Measurements from ENCODE around the gene PGAM5.
A peak's percentile ranks its signal among the peaks of the same experiment; 100 is the strongest.

Gene PGAM5

DNA sequence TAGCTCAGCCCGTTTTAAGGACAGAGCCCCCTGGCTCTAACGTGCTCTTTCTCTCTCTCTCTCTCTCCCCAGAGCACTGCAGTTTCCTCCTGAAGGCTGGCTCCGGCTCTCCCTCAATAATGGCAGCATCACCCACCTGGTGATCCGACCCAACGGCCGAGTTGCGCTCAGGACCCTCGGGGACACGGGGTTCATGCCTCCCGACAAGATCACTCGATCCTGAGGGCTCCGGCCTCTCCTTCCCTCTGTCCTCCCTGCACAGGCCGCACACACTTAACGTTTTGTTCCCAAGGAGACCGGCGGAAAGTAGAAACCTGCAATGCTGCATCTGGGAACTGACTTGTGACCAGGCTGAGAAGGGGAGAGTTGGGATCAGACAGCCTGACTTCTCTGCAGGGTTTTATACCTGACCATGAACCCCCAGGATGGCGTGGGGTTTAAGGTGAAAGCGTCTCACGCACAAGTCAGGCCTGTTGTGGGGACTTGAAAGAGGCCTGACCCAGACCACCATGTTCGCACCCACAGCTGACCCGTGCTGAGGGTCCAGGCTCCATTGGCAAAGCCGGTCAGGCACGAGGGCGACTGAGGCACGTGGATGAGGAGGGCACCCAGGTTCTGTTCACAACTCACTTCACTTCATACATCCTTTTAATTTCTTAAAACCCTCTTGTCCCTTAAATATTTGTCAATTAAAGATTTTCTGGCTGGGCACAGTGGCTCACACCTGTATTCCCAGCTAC lies 10.1 kb downstream of the PGAM5 start:
- no peak overlapping the region for H3K4me3 Mint-ChIP-seq
- DNase-seq (ENCODE audit: low spot score in 2 of 2) (no peak), ATAC-seq (ENCODE audit: low read depth) (no peak)
- peaks cover 24% of the 10 kb centered on the region for H3K36me3 Mint-ChIP-seq
- H3K27me3 Mint-ChIP-seq, result no peaks in the 10 kb centered on the region
- H3K4me1 Mint-ChIP-seq, result peaks cover 2% of the 10 kb centered on the region
- H3K9me3 Mint-ChIP-seq, result no peaks in the 10 kb centered on the region
- H3K27ac Mint-ChIP-seq, result no peak overlapping the region

DNA sequence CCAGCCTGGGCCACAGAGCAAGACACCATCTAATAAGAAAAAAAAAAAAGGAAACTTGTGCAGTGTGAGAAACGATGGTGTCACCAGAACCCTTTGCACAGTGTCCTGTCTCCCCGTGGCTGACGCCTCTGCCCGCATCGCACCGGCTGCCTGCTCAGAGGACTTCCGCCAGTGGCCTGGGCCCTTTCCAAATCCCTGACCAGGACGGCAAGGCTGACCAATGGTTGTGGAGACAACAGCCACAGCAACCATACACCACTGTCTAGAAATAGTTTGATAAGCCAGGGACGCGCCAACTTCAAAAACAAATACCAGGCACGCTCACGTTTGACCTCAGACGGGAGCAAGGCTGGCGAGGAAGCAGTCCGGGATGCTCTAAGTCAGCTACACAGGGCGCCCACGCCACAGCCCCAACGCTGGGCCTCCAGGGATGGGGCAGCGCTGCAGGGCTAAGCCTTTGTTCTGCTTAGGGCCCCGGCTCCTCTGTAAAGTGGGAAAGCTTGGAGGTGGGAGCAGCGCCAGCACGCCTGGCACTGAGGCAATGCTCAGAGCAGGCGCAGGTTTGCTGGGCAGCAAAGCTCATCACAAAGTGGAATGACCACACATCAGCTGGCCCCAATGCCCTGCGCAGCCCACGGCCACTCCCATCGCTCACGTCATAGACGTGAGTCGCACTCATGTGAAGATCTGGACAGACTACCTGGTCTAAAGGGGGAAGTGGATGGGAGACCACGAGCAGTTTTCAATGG lies 12.5 kb downstream of the PGAM5 start:
- Mint-ChIP-seq H3K27me3 (no peaks in the 10 kb centered on the region), H3K36me3 (peaks cover 21% of the 10 kb centered on the region), H3K9me3 (no peaks in the 10 kb centered on the region), H3K4me1 (peaks cover 2% of the 10 kb centered on the region), H3K4me3 (no peak overlapping the region), H3K27ac (no peak overlapping the region)
- ATAC-seq (ENCODE audit: low read depth) (no peak), DNase-seq (ENCODE audit: low spot score in 2 of 2) (no peak)

DNA sequence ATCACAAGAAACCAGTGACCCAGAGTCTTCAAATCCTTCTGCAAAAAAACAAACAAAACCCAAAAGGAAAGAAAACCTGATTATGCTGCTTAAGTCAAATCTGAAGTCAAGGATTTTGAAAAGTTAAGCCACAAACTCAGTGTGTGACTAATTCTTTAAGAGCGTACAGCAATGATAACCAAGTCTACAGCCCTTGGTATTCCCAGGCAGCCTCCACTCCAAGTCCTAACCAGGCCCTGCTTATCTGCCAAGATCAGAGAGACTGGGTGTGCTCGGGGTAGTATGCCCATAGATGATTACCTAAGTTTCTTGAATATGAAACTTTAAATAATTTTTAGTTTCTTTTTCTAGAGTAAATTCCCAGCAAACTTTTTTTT lies 13.1 kb downstream of the PGAM5 start:
- H3K4me3 Mint-ChIP-seq, result no peak overlapping the region
- DNase-seq (ENCODE audit: low spot score in 2 of 2), result no peak
- H3K27ac Mint-ChIP-seq, result no peak overlapping the region
- peaks cover 19% of the 10 kb centered on the region for H3K36me3 Mint-ChIP-seq
- no peaks in the 10 kb centered on the region for H3K27me3 Mint-ChIP-seq
- no peaks in the 10 kb centered on the region for H3K9me3 Mint-ChIP-seq
- ATAC-seq (ENCODE audit: low read depth), result no peak
- peaks cover 2% of the 10 kb centered on the region for H3K4me1 Mint-ChIP-seq

DNA sequence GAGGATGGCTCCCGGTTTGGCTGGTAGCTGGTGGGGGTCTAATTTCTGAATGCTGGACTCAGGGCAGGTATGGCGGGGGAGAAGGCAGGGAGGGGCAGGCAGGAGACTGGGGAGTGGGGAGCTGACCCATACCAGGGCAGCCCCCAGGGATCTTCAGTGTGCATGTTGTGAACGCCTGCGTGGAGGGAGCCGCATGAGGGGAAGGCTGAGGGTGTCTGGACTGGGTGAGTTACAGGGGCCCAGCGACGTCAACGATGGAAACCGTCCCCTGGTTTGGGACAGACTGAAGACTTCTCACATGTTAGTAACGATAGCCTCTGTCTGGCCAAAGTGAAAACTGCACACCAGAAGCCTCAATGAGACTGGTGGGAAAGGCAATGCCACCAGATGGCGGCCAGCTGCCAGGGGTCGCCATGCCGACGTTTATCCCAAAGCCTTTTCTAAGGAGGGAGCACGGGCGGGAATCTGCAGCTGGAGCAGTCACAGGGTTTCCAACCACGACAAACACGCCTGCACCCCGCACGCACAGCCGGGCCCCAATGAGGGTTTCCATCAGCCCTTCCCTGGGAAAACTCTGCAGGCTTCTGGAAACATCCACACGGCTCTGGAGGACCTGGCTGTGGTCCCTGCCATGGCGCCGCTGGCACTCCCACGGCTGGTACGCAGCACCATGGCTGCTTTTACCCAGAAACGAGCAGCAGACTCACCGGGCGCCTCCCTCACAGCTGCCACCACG lies 14.0 kb downstream of the PGAM5 start:
- Mint-ChIP-seq H3K9me3 (no peaks in the 10 kb centered on the region), H3K27ac (no peak overlapping the region), H3K36me3 (peaks cover 17% of the 10 kb centered on the region), H3K27me3 (no peaks in the 10 kb centered on the region), H3K4me1 (peaks cover 2% of the 10 kb centered on the region), H3K4me3 (no peak overlapping the region)
- ATAC-seq (ENCODE audit: low read depth), result no peak
- no peak for DNase-seq (ENCODE audit: low spot score in 2 of 2)

DNA sequence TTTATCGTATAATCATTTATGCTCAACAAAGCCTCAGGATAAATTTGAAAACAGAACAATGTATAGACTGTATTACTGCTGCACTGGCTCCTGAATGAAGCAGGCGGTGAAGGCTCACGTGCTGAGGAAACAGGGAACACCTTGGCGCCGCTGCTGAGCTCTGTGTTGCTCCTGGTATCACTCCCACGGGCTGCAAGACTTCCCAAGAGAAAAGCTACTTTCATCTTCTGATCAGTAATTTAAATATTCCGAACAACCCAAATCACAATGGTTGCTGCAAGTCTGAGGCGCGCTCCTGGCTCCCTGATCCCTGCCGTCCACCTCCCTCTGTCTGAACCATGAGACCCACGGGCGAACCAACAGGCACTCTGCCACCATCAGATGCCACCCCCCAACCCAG lies 15.7 kb downstream of the PGAM5 start:
- Mint-ChIP-seq H3K4me1 (peaks cover 2% of the 10 kb centered on the region), H3K36me3 (peaks cover 20% of the 10 kb centered on the region), H3K9me3 (no peaks in the 10 kb centered on the region), H3K4me3 (no peak overlapping the region), H3K27me3 (no peaks in the 10 kb centered on the region), H3K27ac (no peak overlapping the region)
- ATAC-seq (ENCODE audit: low read depth), result no peak
- DNase-seq (ENCODE audit: low spot score in 2 of 2), result no peak

DNA sequence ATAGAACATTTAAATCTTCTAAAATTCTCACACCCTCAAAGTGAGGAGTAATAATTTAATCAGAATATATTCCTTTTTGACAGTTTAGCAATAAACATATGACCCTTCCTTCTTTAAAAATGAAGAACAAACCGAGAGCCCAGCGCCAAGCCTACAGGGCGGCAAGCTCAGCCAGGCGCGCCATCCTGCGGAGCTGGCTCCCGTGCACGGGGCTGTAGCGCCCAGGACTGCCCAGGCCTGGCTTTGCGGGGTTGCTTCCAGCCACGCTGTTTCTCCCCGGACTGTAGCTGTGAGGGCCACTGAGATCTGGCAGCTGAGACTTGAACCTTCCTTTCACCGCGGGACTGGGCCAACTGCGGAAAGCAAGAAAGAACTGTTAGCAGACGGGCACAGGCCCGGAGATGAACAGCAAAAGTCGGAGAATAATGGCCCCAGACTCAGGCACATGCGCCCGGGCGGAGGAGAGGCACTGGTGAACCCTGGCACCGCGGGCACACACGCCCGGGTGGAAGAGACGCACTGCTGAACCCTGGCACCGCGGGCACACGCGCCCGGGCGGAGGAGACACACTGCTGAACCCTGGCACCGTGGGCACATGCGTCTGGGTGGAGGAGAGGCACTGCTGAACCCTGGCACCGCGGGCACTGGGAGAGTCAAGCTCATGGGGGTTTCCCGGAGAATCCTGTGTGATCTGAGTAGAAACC lies 16.6 kb downstream of the PGAM5 start:
- H3K4me1 Mint-ChIP-seq, result peaks cover 2% of the 10 kb centered on the region
- no peaks in the 10 kb centered on the region for H3K27me3 Mint-ChIP-seq
- H3K36me3 Mint-ChIP-seq, result peaks cover 25% of the 10 kb centered on the region
- DNase-seq (ENCODE audit: low spot score in 2 of 2) (no peak), ATAC-seq (ENCODE audit: low read depth) (no peak)
- no peak overlapping the region for H3K27ac Mint-ChIP-seq
- no peak overlapping the region for H3K4me3 Mint-ChIP-seq
- no peaks in the 10 kb centered on the region for H3K9me3 Mint-ChIP-seq

DNA sequence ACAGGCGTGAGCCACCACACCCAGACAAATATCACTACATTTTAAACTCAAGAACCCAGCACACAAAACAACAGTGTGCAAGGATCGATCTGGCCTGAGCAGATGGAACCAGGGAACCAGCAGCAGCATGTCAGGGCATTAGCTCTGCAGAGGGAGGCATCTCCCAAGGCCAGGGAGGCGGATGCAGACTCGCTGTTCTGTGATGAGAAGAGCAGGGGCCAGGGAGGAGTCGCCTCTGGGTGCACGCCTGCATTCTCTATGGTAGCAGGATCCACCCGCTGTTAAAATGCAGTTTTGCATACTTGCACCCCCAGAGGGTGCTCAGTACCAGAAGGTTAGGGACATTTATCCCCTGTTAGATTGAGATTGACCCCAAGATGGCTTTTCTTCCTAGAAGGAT lies 17.9 kb downstream of the PGAM5 start:
- ATAC-seq (ENCODE audit: low read depth) (no peak), DNase-seq (ENCODE audit: low spot score in 2 of 2) (no peak)
- H3K4me3 Mint-ChIP-seq, result no peak overlapping the region
- H3K9me3 Mint-ChIP-seq, result no peaks in the 10 kb centered on the region
- H3K4me1 Mint-ChIP-seq, result peaks cover 2% of the 10 kb centered on the region
- H3K36me3 Mint-ChIP-seq, result peaks cover 36% of the 10 kb centered on the region
- H3K27ac Mint-ChIP-seq, result no peak overlapping the region
- H3K27me3 Mint-ChIP-seq, result no peaks in the 10 kb centered on the region

DNA sequence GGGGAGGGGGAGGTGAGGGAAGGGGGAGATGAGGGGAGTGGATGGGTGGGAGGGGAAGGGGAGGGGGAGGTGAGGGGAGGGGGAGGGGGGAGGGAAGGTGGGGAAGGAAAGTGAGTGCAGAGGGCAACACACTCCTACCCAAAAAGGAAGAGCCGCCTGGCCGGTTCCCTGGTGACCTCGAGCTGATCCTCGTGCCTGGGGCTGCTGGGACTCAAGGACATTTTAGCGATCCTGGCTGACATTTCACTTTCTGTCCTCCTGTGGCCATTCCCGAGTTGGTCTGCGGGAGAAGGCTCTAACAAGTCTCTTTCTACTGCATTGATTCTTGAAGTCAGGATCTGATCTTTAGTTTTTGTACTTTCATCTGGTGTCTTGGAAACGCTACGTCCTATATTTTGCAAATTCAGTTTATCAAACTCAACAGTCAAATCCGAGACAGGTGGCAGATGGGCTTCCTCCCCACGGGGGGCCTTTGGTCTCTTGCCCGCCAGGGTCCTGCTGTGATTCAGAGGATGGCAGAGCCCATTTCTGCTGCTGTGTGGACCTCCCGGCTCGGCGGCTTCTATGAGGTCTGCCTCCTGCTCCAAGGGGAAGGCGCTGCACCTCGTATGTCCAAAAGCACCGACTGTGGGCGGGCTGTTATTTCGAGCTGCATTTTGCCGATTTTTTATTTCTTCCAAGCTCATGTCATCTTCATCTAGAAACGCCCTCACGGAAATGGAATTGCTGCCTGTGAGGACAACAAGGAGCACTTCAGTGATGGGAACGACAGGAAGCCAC lies 19.1 kb downstream of the PGAM5 start:
- H3K36me3 Mint-ChIP-seq, result peaks cover 37% of the 10 kb centered on the region
- no peaks in the 10 kb centered on the region for H3K27me3 Mint-ChIP-seq
- DNase-seq (ENCODE audit: low spot score in 2 of 2) (no peak), ATAC-seq (ENCODE audit: low read depth) (no peak)
- peak overlapping the region; percentile 14 for H3K27ac Mint-ChIP-seq
- H3K4me3 Mint-ChIP-seq, result no peak overlapping the region
- H3K9me3 Mint-ChIP-seq, result no peaks in the 10 kb centered on the region
- no peaks in the 10 kb centered on the region for H3K4me1 Mint-ChIP-seq

DNA sequence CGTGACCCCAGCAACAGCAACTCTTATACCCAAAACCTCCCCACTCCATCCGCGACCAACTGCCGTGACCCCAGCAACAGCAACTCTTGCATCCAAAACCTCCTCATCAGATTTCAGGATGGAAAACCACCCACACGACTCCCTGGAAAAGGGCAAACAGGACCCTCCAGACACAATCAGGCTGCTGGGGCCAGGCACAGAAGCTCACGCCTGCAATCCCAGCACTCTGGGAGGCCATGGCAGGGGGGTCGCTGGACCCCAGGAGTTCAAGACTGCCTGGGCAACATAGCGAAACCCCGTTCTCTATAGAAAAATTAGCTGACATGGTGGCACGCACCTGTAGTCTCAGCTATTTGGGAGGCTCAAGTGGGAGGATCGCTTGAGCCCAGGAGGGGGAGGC lies 19.7 kb downstream of the PGAM5 start:
- ATAC-seq (ENCODE audit: low read depth), result no peak
- DNase-seq (ENCODE audit: low spot score in 2 of 2), result no peak
- H3K27ac Mint-ChIP-seq, result peak overlapping the region; percentile 14
- H3K9me3 Mint-ChIP-seq, result no peaks in the 10 kb centered on the region
- H3K27me3 Mint-ChIP-seq, result no peaks in the 10 kb centered on the region
- H3K4me3 Mint-ChIP-seq, result no peak overlapping the region
- H3K4me1 Mint-ChIP-seq, result no peaks in the 10 kb centered on the region
- H3K36me3 Mint-ChIP-seq, result peaks cover 39% of the 10 kb centered on the region

DNA sequence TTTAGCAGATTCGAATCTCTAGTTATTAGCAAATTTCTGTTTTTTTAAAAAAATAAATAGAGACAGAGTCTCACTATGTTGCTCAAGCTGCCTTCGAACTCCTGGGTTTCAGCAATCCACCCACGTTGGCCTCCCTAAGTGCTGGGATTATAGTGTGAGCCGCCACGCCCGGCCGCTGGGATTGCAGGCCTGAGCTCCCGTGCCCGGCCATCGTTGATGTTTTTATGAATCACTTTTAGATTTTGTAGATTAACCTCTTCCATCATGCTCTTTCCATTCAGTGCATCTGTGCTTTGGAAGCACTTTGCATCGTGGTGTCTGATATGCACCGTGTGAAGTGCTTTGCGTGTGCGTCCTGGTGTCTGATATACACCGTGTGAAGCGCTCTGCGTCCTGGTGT lies 20.9 kb downstream of the PGAM5 start:
- Mint-ChIP-seq H3K27ac (no peak overlapping the region), H3K9me3 (no peaks in the 10 kb centered on the region), H3K4me3 (no peak overlapping the region), H3K27me3 (no peaks in the 10 kb centered on the region), H3K4me1 (no peaks in the 10 kb centered on the region), H3K36me3 (peaks cover 43% of the 10 kb centered on the region)
- DNase-seq (ENCODE audit: low spot score in 2 of 2), result no peak
- no peak for ATAC-seq (ENCODE audit: low read depth)

DNA sequence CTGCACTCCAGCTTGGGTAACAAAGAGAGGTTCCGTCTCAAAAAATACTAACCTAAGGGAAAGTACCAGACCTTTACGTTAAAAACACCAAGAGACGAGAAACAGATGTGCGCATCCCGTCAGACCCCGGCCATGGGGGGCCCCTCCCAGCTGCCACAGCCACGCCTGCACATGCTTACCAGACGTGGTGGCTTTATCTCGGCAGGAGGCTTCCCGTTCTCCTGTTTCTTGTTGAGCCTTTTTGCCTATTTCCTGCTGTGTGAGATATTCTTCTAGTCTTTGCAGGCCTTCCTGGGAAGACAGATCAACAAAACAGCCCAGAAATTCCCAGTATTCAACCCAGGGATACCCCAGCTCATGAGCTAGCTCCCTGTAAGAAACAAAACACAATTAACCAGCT lies 23.6 kb downstream of the PGAM5 start:
- DNase-seq (ENCODE audit: low spot score in 2 of 2), result no peak
- H3K4me3 Mint-ChIP-seq, result no peak overlapping the region
- H3K27ac Mint-ChIP-seq, result no peak overlapping the region
- ATAC-seq (ENCODE audit: low read depth), result no peak
- peaks cover 46% of the 10 kb centered on the region for H3K36me3 Mint-ChIP-seq
- H3K4me1 Mint-ChIP-seq, result no peaks in the 10 kb centered on the region
- no peaks in the 10 kb centered on the region for H3K9me3 Mint-ChIP-seq
- H3K27me3 Mint-ChIP-seq, result no peaks in the 10 kb centered on the region

DNA sequence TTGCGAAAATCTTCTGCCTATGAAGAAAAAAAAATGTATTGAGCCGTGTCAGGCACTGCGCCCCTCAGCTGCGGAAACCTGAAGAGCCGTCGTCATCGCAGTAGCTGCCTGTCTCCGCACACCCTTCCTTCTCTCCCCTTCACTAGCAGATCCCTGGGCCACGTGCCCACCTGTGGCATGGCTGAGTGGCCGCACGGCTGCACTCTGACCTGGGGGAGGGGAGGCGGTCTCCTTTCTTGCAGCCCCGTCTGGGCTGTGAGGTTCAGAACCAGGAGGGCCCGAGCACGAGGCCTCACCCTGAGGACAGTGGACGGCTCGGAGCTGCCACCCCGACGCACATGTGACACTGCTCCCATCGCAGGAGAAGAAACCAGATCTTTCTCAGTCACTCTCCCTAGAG lies 24.9 kb downstream of the PGAM5 start:
- no peaks in the 10 kb centered on the region for H3K4me1 Mint-ChIP-seq
- H3K27ac Mint-ChIP-seq, result no peak overlapping the region
- H3K27me3 Mint-ChIP-seq, result no peaks in the 10 kb centered on the region
- peaks cover 41% of the 10 kb centered on the region for H3K36me3 Mint-ChIP-seq
- DNase-seq (ENCODE audit: low spot score in 2 of 2) (no peak), ATAC-seq (ENCODE audit: low read depth) (no peak)
- H3K4me3 Mint-ChIP-seq, result no peak overlapping the region
- no peaks in the 10 kb centered on the region for H3K9me3 Mint-ChIP-seq

DNA sequence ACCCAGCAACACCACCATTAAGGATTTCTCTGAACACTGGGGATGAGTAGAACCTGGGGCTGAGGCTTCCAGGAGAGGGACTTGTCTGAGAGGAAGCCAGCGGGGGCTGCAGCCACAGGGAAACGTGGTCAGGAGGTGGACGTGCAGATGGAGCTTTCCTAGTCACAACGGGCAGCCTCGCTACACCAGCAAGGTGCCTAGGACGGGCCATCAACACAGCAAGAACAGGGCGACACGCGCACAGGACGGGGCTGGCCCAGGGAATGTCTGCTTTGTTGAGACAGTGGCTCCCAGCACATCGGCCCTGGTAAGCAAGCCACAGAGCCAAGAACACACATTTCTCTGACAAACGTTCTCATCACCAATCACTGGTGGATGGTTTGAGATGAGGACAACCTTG lies 25.7 kb downstream of the PGAM5 start:
- Mint-ChIP-seq H3K4me1 (no peaks in the 10 kb centered on the region), H3K4me3 (no peak overlapping the region), H3K27ac (no peak overlapping the region), H3K27me3 (no peaks in the 10 kb centered on the region), H3K36me3 (peaks cover 45% of the 10 kb centered on the region), H3K9me3 (no peaks in the 10 kb centered on the region)
- ATAC-seq (ENCODE audit: low read depth) (no peak), DNase-seq (ENCODE audit: low spot score in 2 of 2) (no peak)
